GM13976 (cell line): ENCODE measurements around the gene PNLIPRP1.

Experiments
- DNase-seq: peaks from one replicate; pipeline ENCODE4 v3.0.0; 2012; ENCODE audit warnings: low spot score
- CTCF ChIP-seq: IDR thresholded peaks from 2 replicates; pipeline ENCODE4 v1.5.1; 2012; ENCODE audit warnings: borderline replicate concordance, mild to moderate bottlenecking; ENCODE audit not compliant: insufficient read depth; ENCODE audit errors: extremely low read depth, missing control alignments, control extremely low read depth
- in situ Hi-C: fragments of 300-500 bp; cut with MboI; formaldehyde crosslinking; loops from one replicate; pipeline ENCODE4 v1.12.0; 2022; ENCODE audit warnings: low sequenced_read_pairs, mixed read lengths, inconsistent platforms; ENCODE audit not compliant: unreplicated experiment

Gene PNLIPRP1

GRCh38 chr10:116627386-116627933 is 36.7 kb downstream of the PNLIPRP1 start:
- DNase-seq: no peak
- no peak for TF ChIP-seq CTCF
- in situ Hi-C loops: no loop called here

- TF ChIP-seq CTCF: no peak
- in situ Hi-C loops: no loop called here
- DNase-seq: no peak
Measured at GRCh38 chr10:116629340-116629739, 38.6 kb downstream of the PNLIPRP1 start.

GRCh38 chr10:116630020-116630419 is 39.3 kb downstream of the PNLIPRP1 start:
- no peak for DNase-seq
- in situ Hi-C loops: no loop called here
- no peak for TF ChIP-seq CTCF

GRCh38 chr10:116631871-116632295 is 41.1 kb downstream of the PNLIPRP1 start:
- no peak for TF ChIP-seq CTCF
- in situ Hi-C loops: no loop called here
- DNase-seq: no peak

- DNase-seq: no peak
- no peak for TF ChIP-seq CTCF
- in situ Hi-C loops: no loop called here
Measured at GRCh38 chr10:116632596-116633215, 41.9 kb downstream of the PNLIPRP1 start.

GRCh38 chr10:116633216-116633600 is 42.4 kb downstream of the PNLIPRP1 start:
- no peak for DNase-seq
- TF ChIP-seq CTCF: no peak
- in situ Hi-C loops: no loop called here
